ENCODE results near the gene SYT6.

- TF ChIP-seq CTCF (IDR thresholded peaks at IDR 0.05) (no peak), POLR2A (IDR thresholded peaks at IDR 0.05) (no peak)
These were observed 30.6 kb downstream of the SYT6 start for GRCh38 chr1:114122941-114123618.

All from testis (tissue), 2 donors.